Epithelial cell of prostate (primary cell): Measurements from ENCODE around the gene MYZAP.
A peak's percentile ranks its signal among the peaks of the same experiment; 100 is the strongest.
"Not testable (repeated sequence)": the region's sequence is repeated elsewhere in the genome, so short reads cannot be mapped to it uniquely, and the experiment has no call there.

Experiments
- DNase-seq: peaks from one replicate; pipeline ENCODE4 v3.0.0-alpha.2; 2011; ENCODE audit warnings: low read depth, low spot score
- H3K27ac ChIP-seq: fragments of 450-650 bp; 2 replicates; pipeline ENCODE4 v1.5.1; 2017; ENCODE audit warnings: mild to moderate bottlenecking

The MYZAP gene

GRCh38 chr15:57614241-57614640 lies 22.5 kb downstream of the MYZAP start:
- no peak for DNase-seq
- no peak overlapping the region for H3K27ac ChIP-seq

GRCh38 chr15:57615951-57616496 lies 24.3 kb downstream of the MYZAP start:
- not testable (repeated sequence) for H3K27ac ChIP-seq, DNase-seq

- no peak overlapping the region for H3K27ac ChIP-seq
- no peak for DNase-seq
These were observed 26.6 kb downstream of the MYZAP start for GRCh38 chr15:57618325-57618724.

GRCh38 chr15:57619746-57620145 lies 28.0 kb downstream of the MYZAP start:
- H3K27ac ChIP-seq = no peak overlapping the region
- DNase-seq = no peak

- no peak overlapping the region for H3K27ac ChIP-seq
- no peak for DNase-seq
These were observed 33.0 kb downstream of the MYZAP start for GRCh38 chr15:57624730-57625129.

GRCh38 chr15:57625703-57626448 lies 34.2 kb downstream of the MYZAP start:
- no peak for DNase-seq
- no peak overlapping the region for H3K27ac ChIP-seq

GRCh38 chr15:57626713-57627440 lies 35.2 kb downstream of the MYZAP start:
- DNase-seq = no peak
- no peak overlapping the region for H3K27ac ChIP-seq

- no peak for DNase-seq
- H3K27ac ChIP-seq = no peak overlapping the region
These were observed 39.8 kb downstream of the MYZAP start for GRCh38 chr15:57631386-57632110.

GRCh38 chr15:57634290-57634689 lies 42.6 kb downstream of the MYZAP start:
- no peak overlapping the region for H3K27ac ChIP-seq
- no peak for DNase-seq

GRCh38 chr15:57635300-57635909 lies 43.7 kb downstream of the MYZAP start:
- no peak overlapping the region for H3K27ac ChIP-seq
- DNase-seq = no peak

GRCh38 chr15:57637846-57638245 lies 46.1 kb downstream of the MYZAP start:
- H3K27ac ChIP-seq = no peak overlapping the region
- DNase-seq = no peak

GRCh38 chr15:57639306-57639705 lies 47.6 kb downstream of the MYZAP start:
- H3K27ac ChIP-seq = no peak overlapping the region
- no peak for DNase-seq

GRCh38 chr15:57640930-57641682 lies 49.4 kb downstream of the MYZAP start:
- H3K27ac ChIP-seq = no peak overlapping the region
- no peak for DNase-seq

GRCh38 chr15:57643826-57644225 lies 52.1 kb downstream of the MYZAP start:
- H3K27ac ChIP-seq = no peak overlapping the region
- no peak for DNase-seq

GRCh38 chr15:57646087-57646486 lies 54.4 kb downstream of the MYZAP start:
- H3K27ac ChIP-seq = no peak overlapping the region
- DNase-seq = no peak

- peak overlapping the region; percentile 62 for H3K27ac ChIP-seq
- no peak for DNase-seq
These were observed 55.5 kb downstream of the MYZAP start for GRCh38 chr15:57647071-57647790.

GRCh38 chr15:57647791-57648130 lies 56.1 kb downstream of the MYZAP start:
- H3K27ac ChIP-seq = peak overlapping the region; percentile 62
- peak; percentile 48 for DNase-seq

- H3K27ac ChIP-seq = peak overlapping the region; percentile 62
- peak; percentile 77 for DNase-seq
These were observed 57.4 kb downstream of the MYZAP start for GRCh38 chr15:57649138-57649537.

GRCh38 chr15:57651445-57651844 lies 59.7 kb downstream of the MYZAP start:
- DNase-seq = no peak

More at GRCh38 chr15:57651445-57651844, 59.7 kb downstream of the MYZAP start:
- no peak overlapping the region for H3K27ac ChIP-seq
